ENCODE results near the gene CHPF. TPM values are rescaled to one million over a fixed set of nuclear protein-coding genes. Genes with fewer than 3 reads are reported as not detected.

Gene CHPF
- total RNA-seq, 1 experiment from 2014 or later = 228 TPM

DNA sequence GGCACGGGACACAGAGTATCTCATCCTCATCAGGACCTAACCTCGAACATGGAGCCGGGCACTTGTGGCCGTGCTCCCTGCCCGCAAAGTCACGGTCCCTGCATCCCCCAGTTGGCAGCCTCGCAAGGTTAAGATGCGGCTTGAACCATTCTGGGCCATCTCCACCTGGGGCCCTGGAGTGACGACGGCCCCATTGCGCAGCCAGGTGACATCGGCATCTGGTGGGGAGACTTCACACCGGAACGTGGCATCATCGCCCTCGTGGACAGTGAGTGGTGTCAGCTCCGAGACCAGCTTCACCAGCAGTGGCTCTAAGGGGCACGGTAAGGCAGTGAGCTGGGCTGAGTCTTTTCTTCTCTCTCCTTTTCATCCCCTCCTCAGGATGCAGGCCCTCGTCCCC, 12.8 kb upstream of the CHPF start:
- no peaks in the 10 kb centered on the region for H4K20me1 ChIP-seq (ENCODE audit: insufficient read depth)
- no peak overlapping the region for H3K4me3 ChIP-seq (replicated peaks in 1 of 2; ENCODE audit: low read depth in 1 of 2, low read length in 2 of 2)
- H3K36me3 ChIP-seq (ENCODE audit: control insufficient read depth in 1 of 2, insufficient read depth in 2 of 2, low read length in 2 of 2) = no peaks in the 10 kb centered on the region
- H2AFZ ChIP-seq (ENCODE audit: low read depth, low read length, poor library complexity, severe bottlenecking) = no peak overlapping the region
- POLR2A ChIA-PET = no interaction called here
- intact Hi-C loops (cut with micrococcal nuclease) = no loop called here
- no TSS peak for BruUV-seq (replicated peaks)
- H3K4me1 ChIP-seq (ENCODE audit: control insufficient read depth in 1 of 2, insufficient read depth in 2 of 2, low read length in 2 of 2) = peaks cover 0 to 13% of the 10 kb centered on the region in 2 experiments; a peak in 1 of 4 replicates
- ATAC-seq (no peak), DNase-seq (ENCODE audit: low read depth, low spot score) (no peak)
- no peak overlapping the region for H3K27ac ChIP-seq (ENCODE audit: low read depth, low read length)
- CTCF ChIA-PET = no interaction called here
- H3K9me3 ChIP-seq (ENCODE audit: control insufficient read depth in 1 of 2, insufficient read depth in 1 of 2, low read depth in 1 of 2, low read length in 2 of 2) = no peaks in the 10 kb centered on the region
- no peaks in the 10 kb centered on the region for H3K27me3 ChIP-seq (ENCODE audit: insufficient read depth, low read length)
- H3K9me2 ChIP-seq (ENCODE audit: insufficient read depth) = no peaks in the 10 kb centered on the region
- TF ChIP-seq JUND (IDR thresholded peaks at IDR 0.05) (no peak), ELF1 (IDR thresholded peaks at IDR 0.05; ENCODE audit: borderline replicate concordance, low read depth) (no peak), RAD21 (IDR thresholded peaks at IDR 0.05; ENCODE audit: low read depth) (no peak), FOSL1 (IDR thresholded peaks at IDR 0.05; ENCODE audit: low read depth) (no peak)
- TF ChIP-seq, protein P1, sequence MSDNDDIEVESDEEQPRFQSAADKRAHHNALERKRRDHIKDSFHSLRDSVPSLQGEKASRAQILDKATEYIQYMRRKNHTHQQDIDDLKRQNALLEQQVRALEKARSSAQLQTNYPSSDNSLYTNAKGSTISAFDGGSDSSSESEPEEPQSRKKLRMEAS (IDR thresholded peaks at IDR 0.05) = no peak
- H3K9ac ChIP-seq (ENCODE audit: low read length) = no peak overlapping the region
- no peak overlapping the region for H3K4me2 ChIP-seq (ENCODE audit: low read length)
- peaks cover 3% of the 10 kb centered on the region; the same call in 1 of the 2 replicates for H3K79me2 ChIP-seq (ENCODE audit: insufficient read depth, low read length)
- RAD21 ChIA-PET (ENCODE audit: low non-redundant PET in 1 of 2, low total read pairs in 2 of 2, uncharacterized antibody in 2 of 2, unreplicated experiment in 2 of 2) = no interaction called here

DNA sequence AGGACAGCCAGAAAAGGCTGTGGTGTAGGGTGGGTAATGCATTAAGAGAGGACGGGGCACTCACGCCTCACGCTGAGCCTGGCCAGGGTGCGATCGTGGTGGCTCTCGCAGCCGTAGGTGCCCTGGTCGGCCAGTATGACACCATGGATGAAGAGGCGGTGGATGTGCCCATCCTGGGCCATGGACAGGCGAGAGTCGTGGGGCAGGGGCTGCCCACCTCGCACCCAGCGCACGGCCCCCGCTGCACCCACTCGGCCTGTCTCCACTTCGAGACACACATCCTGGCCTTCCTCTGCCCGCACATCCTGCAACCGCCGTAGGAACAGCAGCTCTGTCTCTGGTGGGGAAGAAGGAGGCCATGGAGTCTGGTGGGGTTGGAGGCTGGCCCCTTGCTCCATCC, 12.3 kb upstream of the CHPF start:
- Histone ChIP-seq H4K20me1 (ENCODE audit: insufficient read depth) (no peaks in the 10 kb centered on the region), H2AFZ (ENCODE audit: low read depth, low read length, poor library complexity, severe bottlenecking) (no peak overlapping the region), H3K9me2 (ENCODE audit: insufficient read depth) (no peaks in the 10 kb centered on the region), H3K4me3 (replicated peaks in 1 of 2; ENCODE audit: low read depth in 1 of 2, low read length in 2 of 2) (no peak overlapping the region), H3K9ac (ENCODE audit: low read length) (no peak overlapping the region), H3K36me3 (ENCODE audit: control insufficient read depth in 1 of 2, insufficient read depth in 2 of 2, low read length in 2 of 2) (no peaks in the 10 kb centered on the region), H3K9me3 (ENCODE audit: control insufficient read depth in 1 of 2, insufficient read depth in 1 of 2, low read depth in 1 of 2, low read length in 2 of 2) (no peaks in the 10 kb centered on the region), H3K27me3 (ENCODE audit: insufficient read depth, low read length) (no peaks in the 10 kb centered on the region), H3K79me2 (ENCODE audit: insufficient read depth, low read length) (peaks cover 8% of the 10 kb centered on the region; the same call in 1 of the 2 replicates), H3K27ac (ENCODE audit: low read depth, low read length) (no peak overlapping the region), H3K4me2 (ENCODE audit: low read length) (no peak overlapping the region), H3K4me1 (ENCODE audit: control insufficient read depth in 1 of 2, insufficient read depth in 2 of 2, low read length in 2 of 2) (peaks cover 2 to 18% of the 10 kb centered on the region in 2 experiments; a peak in 3 of 4 replicates)
- RAD21 ChIA-PET (ENCODE audit: low non-redundant PET in 1 of 2, low total read pairs in 2 of 2, uncharacterized antibody in 2 of 2, unreplicated experiment in 2 of 2) = no interaction called here
- POLR2A ChIA-PET = no interaction called here
- intact Hi-C loops (cut with micrococcal nuclease) = no loop called here
- ATAC-seq = no peak
- CTCF ChIA-PET = no interaction called here
- TF ChIP-seq SRF (IDR thresholded peaks at IDR 0.05; ENCODE audit: low read depth) = no peak
- no peak for TF ChIP-seq ZFX (IDR thresholded peaks at IDR 0.05)
- TF ChIP-seq, protein P1 (IDR thresholded peaks at IDR 0.05) = no peak
- TF ChIP-seq JUND (IDR thresholded peaks at IDR 0.05) = no peak
- TF ChIP-seq EGR1 (IDR thresholded peaks at IDR 0.05; ENCODE audit: low read depth) = no peak
- TF ChIP-seq TCF7L2 (IDR thresholded peaks at IDR 0.05; ENCODE audit: borderline replicate concordance, extremely low read depth, insufficient read depth, insufficient read length) = no peak
- no peak for TF ChIP-seq CBX3 (IDR thresholded peaks at IDR 0.05; ENCODE audit: low read depth)
- TF ChIP-seq ELF1 (IDR thresholded peaks at IDR 0.05; ENCODE audit: borderline replicate concordance, low read depth) = no peak
- TF ChIP-seq ZNF274 (IDR thresholded peaks at IDR 0.05; ENCODE audit: low read depth, low read length) = no peak
- no peak for TF ChIP-seq POLR2AphosphoS5 (IDR thresholded peaks at IDR 0.05; ENCODE audit: low read depth, low read length)
- TF ChIP-seq, protein P2, sequence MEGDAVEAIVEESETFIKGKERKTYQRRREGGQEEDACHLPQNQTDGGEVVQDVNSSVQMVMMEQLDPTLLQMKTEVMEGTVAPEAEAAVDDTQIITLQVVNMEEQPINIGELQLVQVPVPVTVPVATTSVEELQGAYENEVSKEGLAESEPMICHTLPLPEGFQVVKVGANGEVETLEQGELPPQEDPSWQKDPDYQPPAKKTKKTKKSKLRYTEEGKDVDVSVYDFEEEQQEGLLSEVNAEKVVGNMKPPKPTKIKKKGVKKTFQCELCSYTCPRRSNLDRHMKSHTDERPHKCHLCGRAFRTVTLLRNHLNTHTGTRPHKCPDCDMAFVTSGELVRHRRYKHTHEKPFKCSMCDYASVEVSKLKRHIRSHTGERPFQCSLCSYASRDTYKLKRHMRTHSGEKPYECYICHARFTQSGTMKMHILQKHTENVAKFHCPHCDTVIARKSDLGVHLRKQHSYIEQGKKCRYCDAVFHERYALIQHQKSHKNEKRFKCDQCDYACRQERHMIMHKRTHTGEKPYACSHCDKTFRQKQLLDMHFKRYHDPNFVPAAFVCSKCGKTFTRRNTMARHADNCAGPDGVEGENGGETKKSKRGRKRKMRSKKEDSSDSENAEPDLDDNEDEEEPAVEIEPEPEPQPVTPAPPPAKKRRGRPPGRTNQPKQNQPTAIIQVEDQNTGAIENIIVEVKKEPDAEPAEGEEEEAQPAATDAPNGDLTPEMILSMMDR (IDR thresholded peaks at IDR 0.05 in 2 of 3, conservative IDR thresholded peaks at IDR 0.05 in 1 of 3; ENCODE audit: borderline replicate concordance in 1 of 3, insufficient read depth in 1 of 3, low read depth in 2 of 3, low read length in 2 of 3) = no peak
- no peak for TF ChIP-seq EZH2phosphoT487 (IDR thresholded peaks at IDR 0.05; ENCODE audit: borderline replicate concordance)
- TF ChIP-seq CEBPB (IDR thresholded peaks at IDR 0.05; ENCODE audit: low read depth) = no peak
- TF ChIP-seq POLR2A (IDR thresholded peaks at IDR 0.05; ENCODE audit: borderline replicate concordance, extremely low read depth, insufficient read depth, insufficient read length) = no peak
- no peak for TF ChIP-seq YY1 (IDR thresholded peaks at IDR 0.05; ENCODE audit: extremely low read depth, insufficient replicate concordance, low read depth, low read length)
- TF ChIP-seq, protein P3, sequence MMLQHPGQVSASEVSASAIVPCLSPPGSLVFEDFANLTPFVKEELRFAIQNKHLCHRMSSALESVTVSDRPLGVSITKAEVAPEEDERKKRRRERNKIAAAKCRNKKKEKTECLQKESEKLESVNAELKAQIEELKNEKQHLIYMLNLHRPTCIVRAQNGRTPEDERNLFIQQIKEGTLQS (IDR thresholded peaks at IDR 0.05) = no peak
- no peak for TF ChIP-seq SIN3A (IDR thresholded peaks at IDR 0.05; ENCODE audit: low read depth)
- no TSS peak for BruUV-seq (replicated peaks)
- no peak for DNase-seq (ENCODE audit: low read depth, low spot score)

Data from HCT116 (cell line).